Body of pancreas (tissue), 4 donors: ENCODE measurements around the gene TMEM204.

ENCODE experiments used
- POLR2A ChIP-seq, 3 donors: fragments of 450-650 bp; IDR thresholded peaks; one replicate each; pipeline ENCODE4 v1.6.1; 2016; ENCODE audit warnings: antibody characterized with exemption in 3 of 3, mild to moderate bottlenecking in 2 of 3
- TF ChIP-seq, protein P1 (sequence below), 7 experiments: fragments of 450-650 bp in 4 of 7; fragments of 200-600 bp in 3 of 7; sonication (generic) in 3 of 7; IDR thresholded peaks; one replicate each; pipeline ENCODE4 v1.5.1; 2016 to 2019; ENCODE audit warnings: antibody characterized with exemption in 7 of 7

DNA sequence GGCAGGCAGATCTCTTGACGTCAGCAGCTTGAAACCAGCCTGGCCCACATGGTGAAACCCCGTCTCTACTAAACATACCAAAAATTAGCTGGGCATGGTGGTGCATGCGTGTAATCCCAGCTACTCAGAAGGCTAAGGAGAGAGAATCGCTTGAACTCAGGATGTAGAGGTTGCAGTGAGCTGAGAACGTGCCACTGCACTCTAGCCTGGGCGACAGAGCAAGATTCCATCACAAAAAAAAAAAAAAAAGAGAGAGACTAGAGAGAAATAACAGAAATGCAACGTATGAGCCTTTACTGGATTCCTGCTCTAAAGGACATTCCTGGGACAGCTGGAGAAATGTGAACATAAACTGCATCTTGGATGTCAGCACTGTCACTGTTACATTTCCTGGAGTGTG lies 67.6 kb downstream of the TMEM204 start:
- TF ChIP-seq, protein P1, sequence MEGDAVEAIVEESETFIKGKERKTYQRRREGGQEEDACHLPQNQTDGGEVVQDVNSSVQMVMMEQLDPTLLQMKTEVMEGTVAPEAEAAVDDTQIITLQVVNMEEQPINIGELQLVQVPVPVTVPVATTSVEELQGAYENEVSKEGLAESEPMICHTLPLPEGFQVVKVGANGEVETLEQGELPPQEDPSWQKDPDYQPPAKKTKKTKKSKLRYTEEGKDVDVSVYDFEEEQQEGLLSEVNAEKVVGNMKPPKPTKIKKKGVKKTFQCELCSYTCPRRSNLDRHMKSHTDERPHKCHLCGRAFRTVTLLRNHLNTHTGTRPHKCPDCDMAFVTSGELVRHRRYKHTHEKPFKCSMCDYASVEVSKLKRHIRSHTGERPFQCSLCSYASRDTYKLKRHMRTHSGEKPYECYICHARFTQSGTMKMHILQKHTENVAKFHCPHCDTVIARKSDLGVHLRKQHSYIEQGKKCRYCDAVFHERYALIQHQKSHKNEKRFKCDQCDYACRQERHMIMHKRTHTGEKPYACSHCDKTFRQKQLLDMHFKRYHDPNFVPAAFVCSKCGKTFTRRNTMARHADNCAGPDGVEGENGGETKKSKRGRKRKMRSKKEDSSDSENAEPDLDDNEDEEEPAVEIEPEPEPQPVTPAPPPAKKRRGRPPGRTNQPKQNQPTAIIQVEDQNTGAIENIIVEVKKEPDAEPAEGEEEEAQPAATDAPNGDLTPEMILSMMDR (IDR thresholded peaks at IDR 0.05): no peak
- no peak for TF ChIP-seq POLR2A (IDR thresholded peaks at IDR 0.05)
